HepG2 (cell line): ENCODE measurements around the gene SLC17A9. TPM values are rescaled to one million over a fixed set of nuclear protein-coding genes. Genes with fewer than 3 reads are reported as not detected.

ENCODE experiments used
- DRAP1 ChIP-seq: IDR thresholded peaks from 2 replicates; pipeline ENCODE4 v1.6.1; 2016; ENCODE audit warnings: missing genetic modification reagents, missing compliant biosample characterization
- HDAC6 ChIP-seq: fragments of 200-600 bp; sonication (generic); IDR thresholded peaks from 2 replicates; pipeline ENCODE4 v1.7.0; 2017; ENCODE audit warnings: mild to moderate bottlenecking, antibody characterized with exemption, low read length, low read depth
- HOXD1 ChIP-seq: sonication (generic); formaldehyde crosslinking; IDR thresholded peaks from 2 replicates; pipeline ENCODE4 v1.5.0; 2020; ENCODE audit warnings: missing genetic modification reagents
- JUNB ChIP-seq: sonication (generic); formaldehyde crosslinking; IDR thresholded peaks from 2 replicates; pipeline ENCODE4 v1.8.0; 2022; ENCODE audit warnings: missing genetic modification reagents, mild to moderate bottlenecking, borderline replicate concordance
- MATR3 ChIP-seq: sonication (generic); formaldehyde crosslinking; IDR thresholded peaks from 2 replicates; pipeline ENCODE4 v1.4.0; 2020; ENCODE audit warnings: missing genetic modification reagents
- MTF2 ChIP-seq: sonication (generic); formaldehyde crosslinking; IDR thresholded peaks from 2 replicates; pipeline ENCODE4 v1.5.0; 2020; ENCODE audit warnings: missing genetic modification reagents, borderline replicate concordance
- NR2F6 ChIP-seq, 2 experiments: IDR thresholded peaks; 2 replicates each; pipeline ENCODE4 v1.6.1; 2016; ENCODE audit warnings: antibody characterized with exemption in 1 of 2, mild to moderate bottlenecking in 1 of 2
- SCMH1 ChIP-seq: sonication (generic); formaldehyde crosslinking; IDR thresholded peaks from 2 replicates; pipeline ENCODE4 v1.9.0; 2021; ENCODE audit warnings: missing genetic modification reagents, mild to moderate bottlenecking, borderline replicate concordance
- SIN3A ChIP-seq: IDR thresholded peaks from 2 replicates; pipeline ENCODE4 v1.6.1; 2011; ENCODE audit warnings: low read depth, mild to moderate bottlenecking, control low read depth, low read length, borderline replicate concordance
- THAP9 ChIP-seq: sonication (generic); formaldehyde crosslinking; IDR thresholded peaks from 2 replicates; pipeline ENCODE4; 2020; ENCODE audit warnings: missing genetic modification reagents, mild to moderate bottlenecking, borderline replicate concordance
- U2AF1 ChIP-seq: fragments of 200-400 bp; formaldehyde crosslinking; optimal IDR thresholded peaks from 2 replicates; pipeline ENCODE3; 2017; ENCODE audit warnings: mild to moderate bottlenecking, low read depth, low read length
- YY1 ChIP-seq: IDR thresholded peaks from 2 replicates; pipeline ENCODE4 v1.6.1; 2011; ENCODE audit warnings: low read length, low read depth, moderate library complexity, mild to moderate bottlenecking; ENCODE audit not compliant: insufficient read depth, insufficient replicate concordance
- ZFP82 ChIP-seq: sonication (generic); formaldehyde crosslinking; IDR thresholded peaks from 2 replicates; pipeline ENCODE4 v1.5.1; 2020; ENCODE audit warnings: mild to moderate bottlenecking, missing genetic modification reagents, borderline replicate concordance
- ZNF138 ChIP-seq: sonication (generic); formaldehyde crosslinking; IDR thresholded peaks from 2 replicates; pipeline ENCODE4 v1.5.0; 2020; ENCODE audit warnings: mild to moderate bottlenecking, low read depth, missing genetic modification reagents
- ZNF207 ChIP-seq: fragments of 450-650 bp; IDR thresholded peaks from 2 replicates; pipeline ENCODE4 v1.6.1; 2016; ENCODE audit warnings: antibody characterized with exemption, borderline replicate concordance
- ZNF30 ChIP-seq: sonication (generic); formaldehyde crosslinking; IDR thresholded peaks from 2 replicates; pipeline ENCODE4 v1.5.0; 2020; ENCODE audit warnings: mild to moderate bottlenecking, missing genetic modification reagents
- ZNF33B ChIP-seq: sonication (generic); formaldehyde crosslinking; IDR thresholded peaks from 2 replicates; pipeline ENCODE4 v1.5.1; 2020; ENCODE audit warnings: mild to moderate bottlenecking, missing genetic modification reagents
- ZNF451 ChIP-seq: sonication (generic); formaldehyde crosslinking; IDR thresholded peaks from 2 replicates; pipeline ENCODE4 v1.5.0; 2020; ENCODE audit warnings: mild to moderate bottlenecking, missing genetic modification reagents
- ZNF614 ChIP-seq: IDR thresholded peaks from 2 replicates; pipeline ENCODE4 v1.6.1; 2018; ENCODE audit warnings: missing biosample characterization, missing genetic modification reagents, inconsistent platforms, borderline replicate concordance
- ZNF766 ChIP-seq: sonication (generic); formaldehyde crosslinking; IDR thresholded peaks from 2 replicates; pipeline ENCODE4 v1.5.0; 2020; ENCODE audit warnings: missing genetic modification reagents, borderline replicate concordance
- ZNF800 ChIP-seq: sonication (generic); formaldehyde crosslinking; IDR thresholded peaks from 2 replicates; pipeline ENCODE4 v1.4.0; 2020; ENCODE audit warnings: missing genetic modification reagents
- polyA plus RNA-seq, 8 experiments: library from polyadenylated mRNA; depleted of rRNA in 3 of 8; stranded (reverse) in 7 of 8; unstranded in 1 of 8; fragments of >200 nt; fragmentation: Illumina TruSeq in 4 of 8; extraction: Trizol in 4 of 8; gene quantifications; 2 replicates each; pipeline versions ENCODE4 v1.2.1 to v1.2.3, GENCODE V29; 2011 to 2016; ENCODE audit warnings: low read depth in 4 of 8, missing spikeins in 1 of 8, mixed read lengths in 1 of 8; ENCODE audit not compliant: insufficient read depth in 1 of 8
- total RNA-seq, 5 experiments: library from RNA; depleted of rRNA; stranded (reverse); fragments of >200 nt; fragmentation: Illumina TruSeq; extraction: Trizol; gene quantifications; 2 replicates each; pipeline ENCODE4 v1.2.3, GENCODE V29; 2016; ENCODE audit warnings: low read depth in 1 of 5
- TF ChIP-seq, protein P1 (sequence below): sonication (generic); formaldehyde crosslinking; IDR thresholded peaks from 2 replicates; pipeline ENCODE4 v1.4.0; 2020; ENCODE audit warnings: missing genetic modification reagents, borderline replicate concordance

The SLC17A9 gene
- total and polyA plus RNA-seq, 2 of the 13 experiments (the other 11 are each of a cell fraction or from before 2014, with no cell fraction given), result 110 to 191 TPM

- TF ChIP-seq ZNF800 (CRISPR knock-in tag) (peak; percentile 89), ZNF138 (CRISPR knock-in tag) (peak; percentile 93), U2AF1 (peak; percentile 62), ZFP82 (CRISPR knock-in tag) (peak; percentile 95), MATR3 (0 out of 2 replicates have a peak, but pooled peaks have one; percentile 54), ZNF451 (CRISPR knock-in tag) (peak; percentile 99), ZNF30 (peak; percentile 85; the same call in 1 of the 2 replicates), ZNF33B (peak; percentile 90; the same call in 1 of the 2 replicates), DRAP1 (CRISPR knock-in tag) (peak; percentile 91), NR2F6 (IDR thresholded peaks at IDR 0.05) (peak; percentile 85), NR2F6 (CRISPR knock-in tag; IDR thresholded peaks at IDR 0.05) (peak; percentile 91), HDAC6 (no peak), SIN3A (peak; percentile 30; the same call in 1 of the 2 replicates), HOXD1 (CRISPR knock-in tag) (peak; percentile 96), YY1 (peak; percentile 82), THAP9 (peak; percentile 47), ZNF614 (peak; percentile 78; the same call in 1 of the 2 replicates), JUNB (CRISPR knock-in tag) (peak; percentile 84; the same call in 1 of the 2 replicates), MTF2 (0 out of 2 replicates have a peak, but pooled peaks have one; percentile 77), SCMH1 (CRISPR knock-in tag) (no peak), ZNF766 (CRISPR knock-in tag) (peak; percentile 89; the same call in 1 of the 2 replicates), ZNF207 (no peak)
- TF ChIP-seq, protein P1, sequence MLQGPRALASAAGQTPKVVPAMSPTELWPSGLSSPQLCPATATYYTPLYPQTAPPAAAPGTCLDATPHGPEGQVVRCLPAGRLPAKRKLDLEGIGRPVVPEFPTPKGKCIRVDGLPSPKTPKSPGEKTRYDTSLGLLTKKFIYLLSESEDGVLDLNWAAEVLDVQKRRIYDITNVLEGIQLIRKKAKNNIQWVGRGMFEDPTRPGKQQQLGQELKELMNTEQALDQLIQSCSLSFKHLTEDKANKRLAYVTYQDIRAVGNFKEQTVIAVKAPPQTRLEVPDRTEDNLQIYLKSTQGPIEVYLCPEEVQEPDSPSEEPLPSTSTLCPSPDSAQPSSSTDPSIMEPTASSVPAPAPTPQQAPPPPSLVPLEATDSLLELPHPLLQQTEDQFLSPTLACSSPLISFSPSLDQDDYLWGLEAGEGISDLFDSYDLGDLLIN (CRISPR knock-in tag), result no peak
These were observed 1.6 kb downstream of the SLC17A9 start (continued) for GRCh38 chr20:62953839-62954703.
